ENCODE measurements around the gene ZNF423.

DNA sequence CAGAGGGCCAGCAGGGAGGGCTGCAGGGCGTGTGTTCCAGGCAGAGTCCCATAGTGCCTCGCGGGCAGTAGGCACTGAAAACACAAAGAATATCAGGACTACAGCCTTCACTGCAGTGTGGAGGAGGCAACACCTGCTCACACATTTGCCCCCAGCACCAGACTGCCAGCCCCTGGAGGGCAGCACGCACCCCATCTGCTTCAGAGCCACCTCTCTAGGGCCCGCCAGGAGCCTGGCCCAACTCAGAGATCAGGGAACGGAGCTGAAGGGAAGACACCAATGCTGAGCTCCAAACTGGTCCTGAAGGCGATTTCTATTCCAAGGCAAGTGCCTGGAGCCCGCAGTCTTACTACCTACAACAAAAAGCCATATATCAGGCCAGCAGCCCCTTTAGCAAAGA, 130.3 kb downstream of the ZNF423 start:
- TF ChIP-seq CTCF (IDR thresholded peaks at IDR 0.05; ENCODE audit: borderline replicate concordance, extremely low read depth, low read length, poor library complexity, severe bottlenecking), result no peak
- TF ChIP-seq EZH2 (IDR thresholded peaks at IDR 0.05; ENCODE audit: borderline replicate concordance, low read depth, low read length, severe bottlenecking), result no peak
